ENCODE data around the gene FRMD4B. TPM values are rescaled to one million over a fixed set of nuclear protein-coding genes. Genes with fewer than 3 reads are reported as not detected.

The FRMD4B gene
- total RNA-seq, 1 experiment from 2014 or later: 0.90 TPM

DNA sequence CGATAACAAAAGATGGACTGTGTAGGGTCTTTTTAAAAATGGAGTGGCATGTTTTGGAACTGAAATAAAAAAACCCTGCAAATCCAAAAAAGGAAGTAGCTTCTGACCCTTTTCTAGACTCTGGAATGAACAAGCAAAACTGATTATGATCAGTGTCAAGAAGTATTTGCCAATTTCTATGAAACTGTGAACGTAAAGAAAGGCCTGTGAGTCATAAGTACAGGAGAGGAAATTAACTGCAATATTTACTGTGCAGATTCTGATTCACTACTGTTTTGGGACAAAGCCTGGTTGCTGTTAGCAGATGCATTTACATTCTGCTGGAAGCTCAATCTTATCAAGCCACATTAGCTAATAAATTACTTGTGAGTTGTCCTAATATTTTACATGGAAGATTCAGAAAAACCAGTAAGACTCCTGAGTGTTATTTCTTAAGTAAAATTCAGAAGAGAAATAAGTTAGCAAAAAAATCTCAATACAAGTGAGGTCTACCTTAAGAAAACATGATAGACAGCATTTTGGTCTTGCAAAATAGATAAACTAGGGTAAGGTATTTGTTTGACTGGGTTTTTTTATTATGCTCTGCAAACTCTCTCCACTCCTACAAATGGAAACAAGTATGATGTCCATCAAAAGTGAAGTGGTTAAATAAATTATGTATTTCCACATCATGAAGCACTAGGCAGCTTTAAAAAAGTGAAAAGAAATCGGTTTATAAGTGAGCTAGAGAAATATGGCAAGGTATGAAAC lies 173.3 kb downstream of the FRMD4B start:
- no peaks in the 10 kb centered on the region for H3K4me1 ChIP-seq (ENCODE audit: control insufficient read depth, insufficient read depth, low read length)
- H3K9me3 ChIP-seq (ENCODE audit: control insufficient read depth, insufficient read depth, low read depth, low read length): no peaks in the 10 kb centered on the region
- H3K27ac ChIP-seq (ENCODE audit: low read length): no peak overlapping the region
- no peaks in the 10 kb centered on the region for H3K27me3 ChIP-seq (ENCODE audit: control insufficient read depth, insufficient read depth, low read length)
- ChIA-PET POLR2A (no interaction called here), CTCF (no interaction called here)
- DNase-seq (ENCODE audit: low read depth, low spot score): peak; percentile 25
- TF ChIP-seq, protein P1, sequence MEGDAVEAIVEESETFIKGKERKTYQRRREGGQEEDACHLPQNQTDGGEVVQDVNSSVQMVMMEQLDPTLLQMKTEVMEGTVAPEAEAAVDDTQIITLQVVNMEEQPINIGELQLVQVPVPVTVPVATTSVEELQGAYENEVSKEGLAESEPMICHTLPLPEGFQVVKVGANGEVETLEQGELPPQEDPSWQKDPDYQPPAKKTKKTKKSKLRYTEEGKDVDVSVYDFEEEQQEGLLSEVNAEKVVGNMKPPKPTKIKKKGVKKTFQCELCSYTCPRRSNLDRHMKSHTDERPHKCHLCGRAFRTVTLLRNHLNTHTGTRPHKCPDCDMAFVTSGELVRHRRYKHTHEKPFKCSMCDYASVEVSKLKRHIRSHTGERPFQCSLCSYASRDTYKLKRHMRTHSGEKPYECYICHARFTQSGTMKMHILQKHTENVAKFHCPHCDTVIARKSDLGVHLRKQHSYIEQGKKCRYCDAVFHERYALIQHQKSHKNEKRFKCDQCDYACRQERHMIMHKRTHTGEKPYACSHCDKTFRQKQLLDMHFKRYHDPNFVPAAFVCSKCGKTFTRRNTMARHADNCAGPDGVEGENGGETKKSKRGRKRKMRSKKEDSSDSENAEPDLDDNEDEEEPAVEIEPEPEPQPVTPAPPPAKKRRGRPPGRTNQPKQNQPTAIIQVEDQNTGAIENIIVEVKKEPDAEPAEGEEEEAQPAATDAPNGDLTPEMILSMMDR (IDR thresholded peaks at IDR 0.05): no peak
- no peak for TF ChIP-seq POLR2AphosphoS5 (IDR thresholded peaks at IDR 0.05; ENCODE audit: low read depth, low read length)
- TF ChIP-seq, protein P2, sequence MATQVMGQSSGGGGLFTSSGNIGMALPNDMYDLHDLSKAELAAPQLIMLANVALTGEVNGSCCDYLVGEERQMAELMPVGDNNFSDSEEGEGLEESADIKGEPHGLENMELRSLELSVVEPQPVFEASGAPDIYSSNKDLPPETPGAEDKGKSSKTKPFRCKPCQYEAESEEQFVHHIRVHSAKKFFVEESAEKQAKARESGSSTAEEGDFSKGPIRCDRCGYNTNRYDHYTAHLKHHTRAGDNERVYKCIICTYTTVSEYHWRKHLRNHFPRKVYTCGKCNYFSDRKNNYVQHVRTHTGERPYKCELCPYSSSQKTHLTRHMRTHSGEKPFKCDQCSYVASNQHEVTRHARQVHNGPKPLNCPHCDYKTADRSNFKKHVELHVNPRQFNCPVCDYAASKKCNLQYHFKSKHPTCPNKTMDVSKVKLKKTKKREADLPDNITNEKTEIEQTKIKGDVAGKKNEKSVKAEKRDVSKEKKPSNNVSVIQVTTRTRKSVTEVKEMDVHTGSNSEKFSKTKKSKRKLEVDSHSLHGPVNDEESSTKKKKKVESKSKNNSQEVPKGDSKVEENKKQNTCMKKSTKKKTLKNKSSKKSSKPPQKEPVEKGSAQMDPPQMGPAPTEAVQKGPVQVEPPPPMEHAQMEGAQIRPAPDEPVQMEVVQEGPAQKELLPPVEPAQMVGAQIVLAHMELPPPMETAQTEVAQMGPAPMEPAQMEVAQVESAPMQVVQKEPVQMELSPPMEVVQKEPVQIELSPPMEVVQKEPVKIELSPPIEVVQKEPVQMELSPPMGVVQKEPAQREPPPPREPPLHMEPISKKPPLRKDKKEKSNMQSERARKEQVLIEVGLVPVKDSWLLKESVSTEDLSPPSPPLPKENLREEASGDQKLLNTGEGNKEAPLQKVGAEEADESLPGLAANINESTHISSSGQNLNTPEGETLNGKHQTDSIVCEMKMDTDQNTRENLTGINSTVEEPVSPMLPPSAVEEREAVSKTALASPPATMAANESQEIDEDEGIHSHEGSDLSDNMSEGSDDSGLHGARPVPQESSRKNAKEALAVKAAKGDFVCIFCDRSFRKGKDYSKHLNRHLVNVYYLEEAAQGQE (IDR thresholded peaks at IDR 0.05; ENCODE audit: insufficient read depth in 1 of 2, low read depth in 2 of 2, low read length in 1 of 2): no peak
- TF ChIP-seq SIN3A (IDR thresholded peaks at IDR 0.05; ENCODE audit: borderline replicate concordance, insufficient read depth, low read depth, low read length): no peak
- TF ChIP-seq TCF7L2 (IDR thresholded peaks at IDR 0.05; ENCODE audit: low read depth, low read length): no peak
- intact Hi-C loops (cut with micrococcal nuclease; ENCODE audit: unreplicated experiment) (no loop called here), in situ Hi-C loops (cut with HindIII; ENCODE audit: low pct_unique_long_range_greater_than_20kb, low sequenced_read_pairs) (no loop called here)
- H3K4me3 ChIP-seq (ENCODE audit: low read depth in 2 of 2, low read length in 2 of 2): no peak overlapping the region
- BruUV-seq (replicated peaks): no TSS peak
- H3K36me3 ChIP-seq (ENCODE audit: control insufficient read depth, insufficient read depth, low read length): no peaks in the 10 kb centered on the region
- peak; percentile 60; the same call in 1 of the 2 replicates for ATAC-seq

DNA sequence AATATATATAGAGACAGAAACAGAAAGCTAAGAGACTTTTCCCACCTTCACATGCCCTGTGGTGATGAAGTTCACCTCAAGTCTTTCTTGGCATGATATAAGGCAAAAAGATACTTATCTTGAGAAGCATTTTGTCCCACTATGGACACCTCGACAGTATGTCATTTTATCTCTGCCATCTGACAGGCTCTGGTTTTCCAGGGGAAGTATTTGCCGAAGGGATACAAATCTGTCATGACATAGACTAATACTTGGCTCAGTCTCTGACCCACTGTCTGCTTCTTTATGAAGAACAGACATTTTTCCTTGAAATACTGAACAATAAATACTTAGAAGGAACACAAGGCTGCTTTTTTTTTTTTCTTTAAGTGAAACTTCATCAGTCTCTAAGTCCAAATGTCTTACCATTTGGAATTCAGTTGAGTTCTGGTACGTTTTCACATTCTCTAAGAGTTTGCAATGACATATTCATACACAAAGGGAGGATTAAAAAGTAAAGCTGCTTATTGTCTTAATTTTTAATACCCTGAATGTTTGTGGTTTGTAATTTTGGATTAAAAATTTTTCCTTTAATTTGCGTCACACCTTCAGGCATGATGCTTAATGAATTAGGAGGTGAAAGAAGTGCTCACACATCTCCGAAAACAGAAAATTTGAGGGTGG lies 175.7 kb downstream of the FRMD4B start:
- in situ Hi-C loops (cut with HindIII; ENCODE audit: low pct_unique_long_range_greater_than_20kb, low sequenced_read_pairs) (no loop called here), intact Hi-C loops (cut with micrococcal nuclease; ENCODE audit: unreplicated experiment) (no loop called here)
- no peaks in the 10 kb centered on the region for H3K4me1 ChIP-seq (ENCODE audit: control insufficient read depth, insufficient read depth, low read length)
- DNase-seq (ENCODE audit: low read depth, low spot score) (no peak), ATAC-seq (no peak)
- CTCF ChIA-PET: no interaction called here
- H3K27ac ChIP-seq (ENCODE audit: low read length): no peak overlapping the region
- H3K9me3 ChIP-seq (ENCODE audit: control insufficient read depth, insufficient read depth, low read depth, low read length): no peaks in the 10 kb centered on the region
- BruUV-seq (replicated peaks): no TSS peak
- H3K27me3 ChIP-seq (ENCODE audit: control insufficient read depth, insufficient read depth, low read length): no peaks in the 10 kb centered on the region
- POLR2A ChIA-PET: interaction anchor here (0.6 kb wide), 2 partner anchors 11 to 37 kb away, joined by 4 to 5 read pairs; no protein-coding TSS in a partner anchor
- TF ChIP-seq, protein P1 (IDR thresholded peaks at IDR 0.05): no peak
- TF ChIP-seq SIN3A (IDR thresholded peaks at IDR 0.05; ENCODE audit: borderline replicate concordance, insufficient read depth, low read depth, low read length) (no peak), POLR2AphosphoS5 (IDR thresholded peaks at IDR 0.05; ENCODE audit: low read depth, low read length) (no peak), TCF7L2 (IDR thresholded peaks at IDR 0.05; ENCODE audit: low read depth, low read length) (no peak)
- TF ChIP-seq, protein P2 (IDR thresholded peaks at IDR 0.05; ENCODE audit: insufficient read depth in 1 of 2, low read depth in 2 of 2, low read length in 1 of 2): no peak
- no peak overlapping the region for H3K4me3 ChIP-seq (ENCODE audit: low read depth in 2 of 2, low read length in 2 of 2)
- H3K36me3 ChIP-seq (ENCODE audit: control insufficient read depth, insufficient read depth, low read length): no peaks in the 10 kb centered on the region
